CD4-positive, alpha-beta T cell treated with Interleukin-21 for 1 hour (primary cell): ENCODE results near the gene CDK6.

Experiments
- DNase-seq: peaks from one replicate; pipeline ENCODE4 v3.0.0-alpha.2; 2020

CDK6 gene

GRCh38 chr7:92729172-92729571 is 107.2 kb downstream of the CDK6 start:
- no peak for DNase-seq

- DNase-seq: no peak
These were observed 108.6 kb downstream of the CDK6 start for GRCh38 chr7:92727755-92728154.

GRCh38 chr7:92725161-92725925 is 111.0 kb downstream of the CDK6 start:
- DNase-seq: no peak

- no peak for DNase-seq
These were observed 112.4 kb downstream of the CDK6 start for GRCh38 chr7:92723943-92724342.

GRCh38 chr7:92723205-92723604 is 113.2 kb downstream of the CDK6 start:
- DNase-seq: no peak

GRCh38 chr7:92722541-92722940 is 113.8 kb downstream of the CDK6 start:
- DNase-seq: no peak

- no peak for DNase-seq
These were observed 115.6 kb downstream of the CDK6 start for GRCh38 chr7:92720604-92721350.

- peak; percentile 71 for DNase-seq
These were observed 118.2 kb downstream of the CDK6 start for GRCh38 chr7:92717993-92718716.

- DNase-seq: no peak
These were observed 118.8 kb downstream of the CDK6 start for GRCh38 chr7:92717623-92717992.

GRCh38 chr7:92716825-92717580 is 119.4 kb downstream of the CDK6 start:
- DNase-seq: no peak

GRCh38 chr7:92715963-92716362 is 120.4 kb downstream of the CDK6 start:
- no peak for DNase-seq

GRCh38 chr7:92714767-92715166 is 121.6 kb downstream of the CDK6 start:
- no peak for DNase-seq

GRCh38 chr7:92714280-92714679 is 122.1 kb downstream of the CDK6 start:
- DNase-seq: no peak

- DNase-seq: no peak
These were observed 126.5 kb downstream of the CDK6 start for GRCh38 chr7:92709912-92710311.

GRCh38 chr7:92709150-92709549 is 127.2 kb downstream of the CDK6 start:
- DNase-seq: no peak

GRCh38 chr7:92708111-92709042 is 128.0 kb downstream of the CDK6 start:
- no peak for DNase-seq

GRCh38 chr7:92707435-92707834 is 128.9 kb downstream of the CDK6 start:
- no peak for DNase-seq

- DNase-seq: no peak
These were observed 129.8 kb downstream of the CDK6 start for GRCh38 chr7:92706563-92706962.

- no peak for DNase-seq
These were observed 130.5 kb downstream of the CDK6 start for GRCh38 chr7:92705831-92706230.

GRCh38 chr7:92704858-92705257 is 131.5 kb downstream of the CDK6 start:
- DNase-seq: no peak

- DNase-seq: no peak
These were observed 133.8 kb downstream of the CDK6 start for GRCh38 chr7:92702535-92702934.

- no peak for DNase-seq
These were observed 136.3 kb downstream of the CDK6 start for GRCh38 chr7:92699966-92700514.
